NOMO-1 (cell line): Measurements from ENCODE around the gene REG3G.
"Not testable (repeated sequence)": the region's sequence is repeated elsewhere in the genome, so short reads cannot be mapped to it uniquely, and the experiment has no call there.

Experiments used
- DNase-seq, 2 experiments: peaks; one replicate each; lab custom pipeline; 2025; ENCODE audit not compliant: unreplicated experiment in 2 of 2; lab: John Stamatoyannopoulos, UW

REG3G gene

DNA sequence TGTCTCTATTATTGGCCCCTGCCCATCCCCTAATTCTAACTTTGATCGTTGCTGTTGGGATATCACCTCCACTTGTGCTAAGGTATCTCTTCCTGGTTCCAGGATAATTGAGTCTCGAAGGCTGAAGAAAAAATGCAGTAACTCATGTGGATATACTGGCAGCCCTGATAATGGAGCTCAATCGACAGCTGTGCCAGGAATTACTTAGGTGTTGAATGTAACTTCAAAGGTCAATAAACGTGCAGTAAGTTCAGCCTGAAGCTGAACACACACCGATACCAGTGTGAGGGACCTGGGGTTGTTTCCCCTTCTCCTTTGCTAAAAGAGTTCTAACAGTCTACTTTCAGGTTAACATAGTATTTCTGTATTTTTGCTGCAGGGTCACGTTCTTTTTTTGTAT lies 11.9 kb upstream of the REG3G start:
- DNase-seq = no peak

DNA sequence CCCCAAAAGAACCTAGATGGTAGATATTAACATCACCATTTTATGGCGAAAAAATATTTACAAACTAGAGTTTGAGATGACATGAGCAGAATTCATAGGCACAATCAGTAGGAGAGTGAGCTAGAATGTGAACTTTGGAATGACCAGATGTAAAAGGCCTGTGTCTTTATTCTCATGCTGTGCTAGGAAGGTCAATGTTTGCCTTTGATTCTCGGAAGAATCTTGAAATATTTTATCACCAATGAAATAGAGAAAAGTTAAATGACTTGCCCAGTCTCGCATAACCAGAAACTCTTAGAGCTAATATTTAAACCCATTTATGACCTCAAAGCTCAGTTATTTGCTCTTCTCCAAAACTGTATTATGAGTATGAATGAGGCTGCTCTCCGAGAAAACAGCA lies 9.2 kb upstream of the REG3G start:
- no peak for DNase-seq

DNA sequence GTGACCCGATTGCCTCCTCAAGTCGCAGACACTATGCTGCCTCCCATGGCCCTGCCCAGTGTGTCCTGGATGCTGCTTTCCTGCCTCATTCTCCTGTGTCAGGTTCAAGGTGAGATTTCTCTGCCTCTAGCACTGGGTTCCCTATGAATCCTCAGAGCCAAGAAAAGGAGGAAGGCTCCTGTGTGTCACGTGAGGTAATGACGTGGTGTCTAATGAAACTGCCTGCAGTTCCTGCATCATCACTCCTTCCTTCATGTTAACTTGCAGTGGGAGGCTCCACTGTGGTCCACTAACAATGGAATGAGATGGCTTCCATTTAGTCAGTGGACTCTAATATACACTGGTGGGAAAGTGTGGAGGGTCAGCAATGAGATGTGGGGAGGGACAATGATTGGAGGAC lies 559 bp downstream of the REG3G start:
- no peak for DNase-seq

DNA sequence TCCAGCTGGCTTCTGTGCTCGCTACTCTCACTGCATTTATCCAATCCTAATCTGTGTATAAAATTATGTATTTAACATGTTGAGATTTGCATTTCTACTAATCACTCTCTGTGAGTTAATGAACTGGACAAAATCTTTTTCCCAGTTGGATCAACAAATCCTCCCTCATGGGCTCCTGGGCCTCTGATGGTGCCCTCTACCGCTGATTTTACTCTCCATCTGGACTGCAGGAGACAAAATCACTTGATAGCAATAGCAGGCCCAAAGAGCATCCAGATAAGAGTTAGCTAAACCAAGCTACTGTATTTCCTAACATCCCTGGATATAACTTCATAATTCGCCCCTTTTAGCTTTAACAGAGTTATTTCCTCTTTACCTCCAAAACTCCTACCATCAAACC lies 14.4 kb downstream of the REG3G start:
- DNase-seq = no peak

DNA sequence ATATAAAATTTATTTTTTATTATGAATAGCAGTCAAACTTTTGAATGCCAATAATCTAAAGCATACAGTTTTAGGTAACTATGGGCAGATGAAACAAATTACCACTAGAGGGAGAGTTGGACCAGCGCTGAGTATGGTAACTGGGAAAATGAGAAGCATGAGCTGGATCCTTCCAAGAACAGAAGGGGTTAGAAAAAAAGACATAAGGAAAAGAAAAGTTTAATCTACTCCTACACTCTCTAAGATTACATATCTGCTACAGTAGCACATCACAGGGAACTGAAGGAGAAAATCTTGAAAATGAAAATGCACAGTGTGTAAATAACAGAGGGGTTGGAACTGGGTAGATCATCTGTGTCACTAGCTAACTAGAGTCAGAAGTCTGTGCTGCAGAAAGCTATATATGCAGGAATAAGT lies 15.5 kb downstream of the REG3G start:
- DNase-seq = no peak

DNA sequence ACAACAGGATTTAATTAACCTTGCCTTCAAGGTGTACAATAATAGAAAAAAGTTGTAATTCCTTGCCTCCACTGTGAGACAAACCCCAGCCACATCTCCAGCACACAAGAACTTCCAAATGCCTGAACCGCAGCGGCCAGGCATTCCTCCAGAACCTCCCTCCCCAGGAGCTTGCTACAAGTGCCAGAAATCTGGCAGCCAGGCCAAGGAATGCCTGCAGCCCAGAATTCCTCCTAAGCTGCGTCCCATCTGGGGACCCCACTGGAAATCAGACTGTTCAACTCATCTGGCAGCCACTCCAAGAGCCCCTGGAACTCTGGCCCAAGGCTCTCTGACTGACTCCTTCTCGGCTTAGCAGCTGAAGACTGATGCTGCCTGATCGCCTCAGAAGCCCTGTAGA lies 28.0 kb downstream of the REG3G start:
- DNase-seq = not testable (repeated sequence)

DNA sequence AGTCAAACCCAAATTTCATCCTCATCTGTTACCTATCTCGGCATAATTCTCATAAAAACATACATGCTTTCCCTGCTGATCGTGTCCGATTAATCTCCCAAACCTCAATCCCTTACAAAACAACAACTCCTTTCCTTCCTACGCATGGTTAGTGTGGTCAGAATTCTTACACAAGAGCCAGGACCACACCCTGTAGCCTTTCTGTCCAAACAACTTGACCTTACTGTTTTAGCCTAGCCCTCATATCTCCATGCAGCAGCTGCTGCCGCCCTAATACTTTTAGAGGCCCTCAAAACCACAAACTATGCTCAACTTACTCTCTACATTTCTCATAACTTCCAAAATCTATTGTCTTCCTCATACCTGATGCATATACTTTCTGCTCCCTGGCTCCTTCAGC lies 29.3 kb downstream of the REG3G start:
- not testable (repeated sequence) for DNase-seq

DNA sequence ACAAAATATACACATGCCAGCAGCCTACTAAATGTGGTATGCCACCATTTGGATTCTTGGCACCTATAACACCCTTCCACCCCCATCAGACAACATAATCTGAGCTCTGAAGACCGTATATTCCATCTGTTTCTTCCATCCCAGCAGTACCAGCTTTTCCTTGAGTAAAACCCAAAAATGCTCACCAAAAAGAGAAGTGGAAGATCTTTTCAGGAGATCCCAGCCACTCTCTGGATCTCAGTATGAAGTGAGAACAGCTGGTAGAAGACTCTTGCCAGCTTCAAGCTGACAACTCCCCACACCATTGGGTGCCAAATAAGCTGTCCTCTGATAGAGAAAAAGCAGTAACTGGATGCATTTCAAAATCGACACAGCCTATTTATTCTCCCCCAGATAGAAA lies 39.7 kb downstream of the REG3G start:
- DNase-seq = no peak

DNA sequence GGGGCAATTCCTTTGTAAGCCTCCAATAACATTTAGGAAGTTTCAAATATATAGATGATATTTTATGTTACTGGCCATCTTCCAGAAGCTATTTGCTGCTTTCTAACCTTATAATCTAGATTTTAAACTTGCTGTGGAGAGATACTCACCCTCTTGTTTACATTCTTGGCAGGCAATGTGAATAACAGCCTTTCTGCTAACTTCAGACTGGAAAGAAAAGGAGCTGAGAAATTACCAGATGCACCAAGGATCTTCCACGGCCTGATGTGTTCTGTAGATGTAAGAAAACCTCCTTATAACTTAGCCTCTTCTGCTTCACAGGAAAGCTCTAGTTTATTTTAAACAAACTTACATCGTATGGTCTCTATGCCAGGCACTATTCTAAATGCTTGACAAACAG lies 45.6 kb downstream of the REG3G start:
- no peak for DNase-seq
